Measurements from ENCODE around the gene C11orf68.

DNA sequence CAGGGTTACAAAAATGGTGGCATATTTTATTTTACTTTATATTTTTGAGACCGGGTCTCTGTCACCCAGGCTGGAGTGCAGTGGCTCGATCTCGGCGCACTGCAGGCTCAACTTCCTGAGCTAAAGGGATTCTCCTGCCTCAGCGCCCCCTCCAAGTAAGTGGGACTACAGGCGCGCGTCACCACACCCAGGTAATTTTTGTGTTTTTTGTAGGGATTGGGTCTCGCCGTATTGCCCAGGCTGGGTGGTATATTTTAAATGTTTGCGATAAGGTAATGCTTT is 18.0 kb downstream of the C11orf68 start:
- TF ChIP-seq, protein P1, sequence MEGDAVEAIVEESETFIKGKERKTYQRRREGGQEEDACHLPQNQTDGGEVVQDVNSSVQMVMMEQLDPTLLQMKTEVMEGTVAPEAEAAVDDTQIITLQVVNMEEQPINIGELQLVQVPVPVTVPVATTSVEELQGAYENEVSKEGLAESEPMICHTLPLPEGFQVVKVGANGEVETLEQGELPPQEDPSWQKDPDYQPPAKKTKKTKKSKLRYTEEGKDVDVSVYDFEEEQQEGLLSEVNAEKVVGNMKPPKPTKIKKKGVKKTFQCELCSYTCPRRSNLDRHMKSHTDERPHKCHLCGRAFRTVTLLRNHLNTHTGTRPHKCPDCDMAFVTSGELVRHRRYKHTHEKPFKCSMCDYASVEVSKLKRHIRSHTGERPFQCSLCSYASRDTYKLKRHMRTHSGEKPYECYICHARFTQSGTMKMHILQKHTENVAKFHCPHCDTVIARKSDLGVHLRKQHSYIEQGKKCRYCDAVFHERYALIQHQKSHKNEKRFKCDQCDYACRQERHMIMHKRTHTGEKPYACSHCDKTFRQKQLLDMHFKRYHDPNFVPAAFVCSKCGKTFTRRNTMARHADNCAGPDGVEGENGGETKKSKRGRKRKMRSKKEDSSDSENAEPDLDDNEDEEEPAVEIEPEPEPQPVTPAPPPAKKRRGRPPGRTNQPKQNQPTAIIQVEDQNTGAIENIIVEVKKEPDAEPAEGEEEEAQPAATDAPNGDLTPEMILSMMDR (conservative IDR thresholded peaks at IDR 0.05; ENCODE audit: low read depth in 2 of 2): no peak
- no peak for TF ChIP-seq CREB1 (CRISPR knock-in tag; IDR thresholded peaks at IDR 0.05; ENCODE audit: low read depth)
- TF ChIP-seq EZH2 (IDR thresholded peaks at IDR 0.05; ENCODE audit: low read depth, unreplicated experiment): no peak
- no peak for TF ChIP-seq POLR2AphosphoS5 (IDR thresholded peaks at IDR 0.05; ENCODE audit: low read depth)
